ENCODE results near the gene MKRN2. TPM values are rescaled to one million over a fixed set of nuclear protein-coding genes. Genes with fewer than 3 reads are reported as not detected.

The MKRN2 gene
- total RNA-seq, 2 donors from 2014 or later = 35.7 to 41.5 TPM

DNA sequence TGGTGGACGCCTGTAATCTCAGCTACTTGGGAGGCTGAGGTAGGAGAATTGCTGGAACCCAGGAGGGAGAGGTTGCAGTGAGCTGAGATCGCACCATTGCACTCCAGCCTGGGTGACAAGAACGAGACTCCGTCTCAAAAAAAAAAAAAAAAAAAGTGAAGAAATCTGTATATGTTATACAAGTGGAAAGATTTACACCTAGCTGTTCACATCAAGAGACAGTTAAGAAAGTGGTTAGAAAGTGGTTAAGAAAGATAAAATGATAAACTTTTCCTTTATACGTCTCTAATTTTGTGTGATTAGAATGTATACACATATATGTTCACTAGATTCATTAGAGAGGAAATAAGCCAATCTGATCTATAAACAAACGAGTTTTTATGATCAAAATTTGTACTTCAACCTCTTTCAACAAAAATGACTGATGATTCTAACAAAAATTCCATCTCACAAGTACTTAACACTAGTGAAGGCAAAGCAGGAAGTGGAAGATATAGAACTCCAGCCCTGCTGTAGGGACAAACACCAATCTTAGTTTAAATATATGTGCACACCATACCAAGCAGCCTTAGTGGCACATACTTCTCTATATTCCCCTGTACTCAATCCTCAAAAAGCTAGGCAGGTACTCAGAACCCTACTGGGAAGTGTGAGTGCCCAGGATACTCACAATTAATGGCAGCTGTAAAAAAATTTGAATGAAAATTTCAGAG lies 55.8 kb downstream of the MKRN2 start:
- Histone ChIP-seq H3K27ac (no peak overlapping the region), H3K4me3 (no peak overlapping the region), H3K27me3 (replicated peaks; ENCODE audit: insufficient read depth) (no peaks in the 10 kb centered on the region), H3K36me3 (peaks cover 35% of the 10 kb centered on the region), H3K9me3 (no peaks in the 10 kb centered on the region), H3K4me1 (ENCODE audit: control insufficient read depth in 1 of 2, low read depth in 2 of 2) (peaks cover 0 to 11% of the 10 kb centered on the region in 2 donors)
- DNase-seq (ENCODE audit: low spot score) (no peak), ATAC-seq (ENCODE audit: insufficient number of reproducible peaks, low FRiP score, low read depth) (no peak)
- no peak for TF ChIP-seq CTCF (IDR thresholded peaks at IDR 0.05)

DNA sequence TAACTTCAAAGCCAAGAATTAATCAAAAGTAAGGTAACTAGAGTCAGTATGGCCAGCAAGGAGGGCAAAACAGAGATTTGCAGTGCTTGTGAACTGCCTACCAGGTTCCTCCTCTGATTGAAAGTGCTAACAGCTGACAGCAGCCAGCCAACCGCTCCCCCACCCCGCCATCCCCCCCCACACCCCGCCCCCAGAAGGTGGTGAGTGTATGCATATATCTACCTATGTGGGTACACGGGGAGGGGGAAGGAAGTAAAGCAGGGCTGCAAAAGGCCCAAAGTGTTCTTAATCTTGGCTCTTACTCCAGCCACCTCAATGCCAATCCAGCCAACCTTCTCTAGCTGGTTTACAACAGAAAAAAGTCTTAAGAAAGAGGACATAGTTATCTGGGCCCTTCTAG lies 56.4 kb downstream of the MKRN2 start:
- H3K4me3 ChIP-seq = no peak overlapping the region
- TF ChIP-seq CTCF (IDR thresholded peaks at IDR 0.05) = no peak
- peaks cover 0 to 11% of the 10 kb centered on the region in 2 donors for H3K4me1 ChIP-seq (ENCODE audit: control insufficient read depth in 1 of 2, low read depth in 2 of 2)
- ATAC-seq (ENCODE audit: insufficient number of reproducible peaks, low FRiP score, low read depth) (no peak), DNase-seq (ENCODE audit: low spot score) (no peak)
- H3K36me3 ChIP-seq = peaks cover 37% of the 10 kb centered on the region
- no peaks in the 10 kb centered on the region for H3K9me3 ChIP-seq
- no peaks in the 10 kb centered on the region for H3K27me3 ChIP-seq (replicated peaks; ENCODE audit: insufficient read depth)
- H3K27ac ChIP-seq = no peak overlapping the region

DNA sequence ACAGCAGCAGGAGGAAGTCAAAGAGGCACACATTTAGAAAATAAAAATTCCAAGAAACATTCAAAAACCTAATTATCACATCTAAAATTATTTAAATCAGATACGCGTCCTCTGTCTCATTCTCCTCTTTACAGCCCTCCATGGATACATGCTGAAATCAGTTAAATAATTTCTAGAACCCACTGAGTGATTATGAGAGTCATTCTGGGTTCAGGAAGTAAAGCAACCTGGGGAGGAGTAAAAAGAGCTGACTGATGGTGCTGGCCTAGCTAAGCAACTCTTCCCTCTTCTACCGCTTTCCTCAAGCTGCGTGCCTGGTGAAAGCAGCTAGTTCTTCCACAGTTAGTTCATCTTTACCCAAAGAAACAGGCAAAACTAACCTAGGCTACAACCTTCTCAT lies 58.4 kb downstream of the MKRN2 start:
- H3K4me3 ChIP-seq = no peak overlapping the region
- DNase-seq (ENCODE audit: low spot score) (no peak), ATAC-seq (ENCODE audit: insufficient number of reproducible peaks, low FRiP score, low read depth) (no peak)
- no peak overlapping the region for H3K27ac ChIP-seq
- peaks cover 0 to 14% of the 10 kb centered on the region in 2 donors for H3K4me1 ChIP-seq (ENCODE audit: control insufficient read depth in 1 of 2, low read depth in 2 of 2)
- TF ChIP-seq CTCF (IDR thresholded peaks at IDR 0.05) = no peak
- H3K36me3 ChIP-seq = peaks cover 28% of the 10 kb centered on the region
- H3K27me3 ChIP-seq (replicated peaks; ENCODE audit: insufficient read depth) = no peaks in the 10 kb centered on the region
- no peaks in the 10 kb centered on the region for H3K9me3 ChIP-seq

DNA sequence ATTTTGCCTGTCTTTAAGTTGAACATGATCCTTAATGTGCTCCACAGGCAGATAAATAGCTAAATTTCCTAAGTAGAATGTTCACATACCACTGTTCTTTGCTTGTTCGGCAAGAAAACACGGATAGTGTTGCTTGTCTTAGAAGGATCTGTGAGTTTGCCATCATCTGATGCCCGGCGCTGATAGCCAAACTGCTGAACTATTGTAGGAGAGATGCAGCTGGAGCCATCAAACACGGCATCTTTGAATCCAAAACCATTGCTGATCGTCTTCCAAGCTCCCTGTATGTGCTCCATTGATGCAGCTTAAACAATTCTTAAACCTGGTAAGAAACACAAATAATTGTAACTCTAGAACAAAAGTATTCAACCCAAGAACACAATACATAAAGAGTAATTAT lies 61.5 kb downstream of the MKRN2 start:
- no peaks in the 10 kb centered on the region for H3K27me3 ChIP-seq (replicated peaks; ENCODE audit: insufficient read depth)
- no peak overlapping the region for H3K27ac ChIP-seq
- no peak for DNase-seq (ENCODE audit: low spot score)
- no peak for TF ChIP-seq CTCF (IDR thresholded peaks at IDR 0.05)
- no peak for ATAC-seq (ENCODE audit: insufficient number of reproducible peaks, low FRiP score, low read depth)
- H3K4me3 ChIP-seq = no peak overlapping the region
- no peaks in the 10 kb centered on the region for H3K9me3 ChIP-seq
- H3K4me1 ChIP-seq (ENCODE audit: control insufficient read depth in 1 of 2, low read depth in 2 of 2) = peaks cover 14 to 34% of the 10 kb centered on the region in 2 donors
- peaks cover 16% of the 10 kb centered on the region for H3K36me3 ChIP-seq

- ATAC-seq (ENCODE audit: insufficient number of reproducible peaks, low FRiP score, low read depth) (no peak), DNase-seq (ENCODE audit: low spot score) (no peak)
- Histone ChIP-seq H3K27me3 (replicated peaks; ENCODE audit: insufficient read depth) (no peaks in the 10 kb centered on the region), H3K4me3 (no peak overlapping the region), H3K4me1 (ENCODE audit: control insufficient read depth in 1 of 2, low read depth in 2 of 2) (peaks cover 23 to 41% of the 10 kb centered on the region in 2 donors), H3K36me3 (peaks cover 16% of the 10 kb centered on the region), H3K27ac (no peak overlapping the region), H3K9me3 (no peaks in the 10 kb centered on the region)
- no peak for TF ChIP-seq CTCF (IDR thresholded peaks at IDR 0.05)
These were observed 63.4 kb downstream of the MKRN2 start for GRCh38 chr3:12620305-12620704.
